DOHH2 (cell line): ENCODE measurements around the gene RNU7-1.

Source experiments
- H3F3A ChIP-seq: fragments of 200-600 bp; sonication (generic), shearing (Covaris generic); 2 replicates; pipeline ENCODE4 v1.6.0; 2016; ENCODE audit warnings: antibody characterized with exemption, mild to moderate bottlenecking; ENCODE audit not compliant: control insufficient read depth, insufficient read depth
- H3K27ac ChIP-seq: fragments of 200-600 bp; sonication (generic); 2 replicates; pipeline ENCODE4 v1.5.1; 2014; ENCODE audit warnings: low read depth, mild to moderate bottlenecking, low read length, moderate library complexity
- H3K27me3 ChIP-seq: fragments of 200-600 bp; sonication (generic); 2 replicates; pipeline ENCODE4 v1.6.1; 2014; ENCODE audit warnings: mild to moderate bottlenecking, low read length, mixed read lengths; ENCODE audit not compliant: control insufficient read depth
- H3K36me3 ChIP-seq: fragments of 200-600 bp; sonication (generic); 2 replicates; pipeline ENCODE4 v1.6.1; 2014; ENCODE audit warnings: mild to moderate bottlenecking, low read length, moderate library complexity, mixed read lengths; ENCODE audit not compliant: control insufficient read depth
- H3K4me1 ChIP-seq: fragments of 200-600 bp; sonication (generic); 2 replicates; pipeline ENCODE4 v1.6.1; 2014; ENCODE audit warnings: mild to moderate bottlenecking, low read length, mixed read lengths; ENCODE audit not compliant: control insufficient read depth
- H3K4me2 ChIP-seq: fragments of 200-600 bp; sonication (generic); 2 replicates; pipeline ENCODE4 v1.6.0; 2014; ENCODE audit warnings: mild to moderate bottlenecking, low read length, moderate library complexity
- H3K4me3 ChIP-seq: fragments of 200-600 bp; sonication (generic); 2 replicates; pipeline ENCODE4 v1.5.1; 2014; ENCODE audit warnings: mild to moderate bottlenecking, low read length, mixed read lengths
- H3K79me2 ChIP-seq: fragments of 200-600 bp; sonication (generic); 2 replicates; pipeline ENCODE4 v1.6.1; 2014; ENCODE audit warnings: mild to moderate bottlenecking, low read length, mixed read lengths; ENCODE audit not compliant: control insufficient read depth
- H3K9me2 ChIP-seq: fragments of 200-600 bp; sonication (generic); replicated peaks from 2 replicates; pipeline ENCODE4 v1.6.1; 2014; ENCODE audit warnings: mild to moderate bottlenecking, low read length, mixed read lengths; ENCODE audit not compliant: control insufficient read depth
- H3K9me3 ChIP-seq: fragments of 200-600 bp; sonication (generic); 2 replicates; pipeline ENCODE4 v1.6.1; 2014; ENCODE audit warnings: antibody characterized with exemption, low read length, mixed read lengths; ENCODE audit not compliant: control insufficient read depth, insufficient read depth
- H4K20me1 ChIP-seq: fragments of 200-600 bp; sonication (generic); 2 replicates; pipeline ENCODE4 v1.6.0; 2014; ENCODE audit warnings: low read depth, mild to moderate bottlenecking, antibody characterized with exemption, low read length, moderate library complexity; ENCODE audit not compliant: control insufficient read depth, insufficient read depth
- CTCF ChIP-seq: fragments of 200-600 bp; sonication (generic); IDR thresholded peaks from one replicate; pipeline ENCODE4 v1.5.1; 2014; ENCODE audit warnings: antibody characterized with exemption, mild to moderate bottlenecking, low read depth, low read length; ENCODE audit not compliant: poor library complexity, severe bottlenecking
- EZH2phosphoT487 ChIP-seq: fragments of 200-600 bp; sonication (generic); IDR thresholded peaks from 2 replicates; pipeline ENCODE4 v1.6.1; 2017; ENCODE audit warnings: borderline replicate concordance, mild to moderate bottlenecking, antibody characterized with exemption, low read length, moderate library complexity, mixed read lengths

The RNU7-1 gene

DNA sequence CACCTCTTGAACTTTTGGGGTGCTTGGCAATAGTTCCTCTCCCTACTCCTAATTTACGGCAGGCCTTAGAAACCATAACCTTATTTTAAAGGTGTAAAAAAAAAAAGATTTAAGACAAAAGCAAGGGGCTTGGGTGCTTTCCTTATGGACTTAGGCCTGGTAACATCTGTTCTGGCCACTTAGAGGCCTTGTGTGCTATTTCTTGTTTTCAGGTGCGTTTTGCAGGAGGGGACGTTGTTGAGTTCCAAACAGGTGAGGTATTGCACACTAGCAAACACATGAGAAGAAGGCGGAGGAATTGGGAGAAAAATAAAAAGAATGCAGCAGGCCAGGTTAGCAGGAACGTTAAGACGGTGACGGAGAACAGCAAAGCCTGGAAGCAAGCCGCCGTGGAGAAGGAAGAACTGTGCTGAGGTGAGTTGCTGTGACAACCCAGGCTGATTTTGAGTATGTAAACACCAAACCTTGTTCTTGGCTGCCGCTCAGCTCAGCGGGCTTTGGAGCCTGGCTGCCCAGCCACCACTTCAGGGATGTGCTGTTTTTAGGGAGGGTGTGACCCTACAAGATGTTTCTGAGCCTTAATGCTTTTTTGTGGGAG is 44.4 kb downstream of the RNU7-1 start:
- Histone ChIP-seq H3K9me3 (no peaks in the 10 kb centered on the region), H3K4me1 (no peaks in the 10 kb centered on the region), H3F3A (peaks cover 8% of the 10 kb centered on the region; the same call in 1 of the 2 replicates), H3K4me2 (no peak overlapping the region), H3K79me2 (no peaks in the 10 kb centered on the region), H4K20me1 (no peaks in the 10 kb centered on the region), H3K27ac (no peak overlapping the region), H3K9me2 (no peaks in the 10 kb centered on the region), H3K27me3 (no peaks in the 10 kb centered on the region), H3K4me3 (no peak overlapping the region), H3K36me3 (peaks cover 35% of the 10 kb centered on the region)
- TF ChIP-seq CTCF (no peak), EZH2phosphoT487 (no peak)
